Dermis lymphatic vessel endothelial cell (primary cell): ENCODE measurements around the gene ZNF717. TPM values are rescaled to one million over a fixed set of nuclear protein-coding genes. Genes with fewer than 3 reads are reported as not detected.

Experiments
- total RNA-seq: library from RNA; depleted of rRNA; stranded (reverse); fragments of >200 nt; gene quantifications from 2 replicates; pipeline ENCODE4 v1.2.1, GENCODE V29; 2014

Gene ZNF717
- total RNA-seq: 6.8 and 10.5 TPM in 2 replicates

GRCh38 chr3:75785081-75785755, at the start of gene ZNF717:
Gene ZNF717, minus strand, starts transcription at chr3:75785549. Its CDS starts 2,187 bp downstream, at chr3:75783362.

Other genes starting within 250 kb of the ZNF717 start
- not detected in 2 replicates for gene FRG2C, start 121.2 kb downstream of the ZNF717 start, total RNA-seq